SK-N-SH treated with all-trans-retinoic acid at 6 μM for 48 hours (cell line): ENCODE data around the gene PSD2.

Experiments
- GLIS3 ChIP-seq: fragments of 250-450 bp; sonication (Bioruptor Pico); IDR thresholded peaks from 2 replicates; pipeline ENCODE4 v1.5.0; 2020; ENCODE audit warnings: mild to moderate bottlenecking, moderate library complexity
- PPARA ChIP-seq: fragments of 250-450 bp; sonication (Bioruptor Pico); IDR thresholded peaks from 2 replicates; pipeline ENCODE4 v1.5.0; 2020; ENCODE audit warnings: mild to moderate bottlenecking, borderline replicate concordance
- RARB ChIP-seq: fragments of 250-450 bp; sonication (Bioruptor Pico); IDR thresholded peaks from 2 replicates; pipeline ENCODE4 v1.8.0; 2021; ENCODE audit warnings: mild to moderate bottlenecking, moderate library complexity
- SNAI2 ChIP-seq: fragments of 250-450 bp; sonication (Bioruptor Pico); IDR thresholded peaks from 2 replicates; pipeline ENCODE4 v1.5.0; 2020; ENCODE audit warnings: mild to moderate bottlenecking, moderate library complexity
- ZC3H10 ChIP-seq: fragments of 250-450 bp; sonication (Bioruptor Pico); IDR thresholded peaks from 2 replicates; pipeline ENCODE4 v1.5.1; 2021; ENCODE audit warnings: mild to moderate bottlenecking, moderate library complexity
- ZFP3 ChIP-seq: fragments of 250-450 bp; sonication (Bioruptor Pico); IDR thresholded peaks from 2 replicates; pipeline ENCODE4 v1.5.0; 2020; ENCODE audit warnings: mild to moderate bottlenecking, moderate library complexity
- ZNF70 ChIP-seq: fragments of 450-650 bp; formaldehyde crosslinking; IDR thresholded peaks from 2 replicates; pipeline ENCODE4 v1.5.0; 2020; ENCODE audit warnings: mild to moderate bottlenecking, moderate library complexity
- TF ChIP-seq, protein P1 (sequence below): fragments of 250-450 bp; sonication (Bioruptor Pico); IDR thresholded peaks from 2 replicates; pipeline ENCODE4 v1.5.1; 2020; ENCODE audit warnings: low read depth, mild to moderate bottlenecking, moderate library complexity
- TF ChIP-seq, protein P2 (sequence below): fragments of 250-450 bp; sonication (Bioruptor Pico); IDR thresholded peaks from 2 replicates; pipeline ENCODE4 v1.8.0; 2021; ENCODE audit warnings: low read depth, mild to moderate bottlenecking, moderate library complexity, borderline replicate concordance
- TF ChIP-seq, protein P3 (sequence below): fragments of 250-450 bp; sonication (Bioruptor Pico); IDR thresholded peaks from 2 replicates; pipeline ENCODE4 v1.8.0; 2020; ENCODE audit warnings: mild to moderate bottlenecking, moderate library complexity, borderline replicate concordance

DNA sequence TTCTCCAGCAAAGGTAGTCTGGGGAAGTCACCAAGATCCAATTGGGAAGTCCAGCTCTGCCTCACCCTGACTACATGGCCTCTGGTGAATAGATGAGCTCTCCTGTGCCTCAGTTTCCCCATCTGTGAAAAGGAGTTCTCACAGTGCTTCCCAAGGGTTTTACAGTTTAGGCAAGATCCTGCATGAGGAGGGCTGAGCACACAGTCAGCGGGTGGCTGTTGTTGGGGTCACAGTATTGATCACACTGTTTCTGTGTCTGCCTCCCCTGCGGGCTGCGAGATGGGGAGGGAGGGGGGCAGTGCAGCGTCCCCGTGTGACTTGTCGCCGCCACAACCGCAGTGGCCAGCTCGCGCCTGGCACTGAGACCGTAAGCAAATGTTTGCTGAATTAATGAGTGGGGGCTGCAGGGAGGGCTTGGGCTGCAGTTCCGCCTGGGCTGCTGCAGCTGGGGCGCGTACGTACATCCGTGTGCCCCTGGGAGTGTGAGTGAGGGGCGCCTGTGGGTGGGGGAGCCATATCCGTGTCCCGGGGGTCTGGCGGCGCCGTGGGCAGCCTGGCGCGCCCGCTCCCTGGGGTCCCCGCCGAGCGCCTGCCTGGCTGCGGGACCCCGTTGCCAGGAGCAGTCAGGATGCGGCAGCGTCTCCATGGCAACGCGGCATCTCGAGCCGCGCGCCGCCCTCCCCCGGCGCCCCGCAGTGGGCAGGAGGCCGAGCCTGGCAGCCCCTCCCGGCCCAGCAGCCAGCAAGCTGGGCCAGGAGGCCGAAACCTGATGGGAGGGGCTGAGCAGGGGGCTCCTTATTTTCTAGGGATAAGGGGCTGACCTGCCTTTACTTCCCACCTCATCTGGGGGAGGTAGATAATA lies 31.4 kb upstream of the PSD2 start:
- TF ChIP-seq ZFP3 (CRISPR knock-in tag) = no peak
- TF ChIP-seq, protein P1, sequence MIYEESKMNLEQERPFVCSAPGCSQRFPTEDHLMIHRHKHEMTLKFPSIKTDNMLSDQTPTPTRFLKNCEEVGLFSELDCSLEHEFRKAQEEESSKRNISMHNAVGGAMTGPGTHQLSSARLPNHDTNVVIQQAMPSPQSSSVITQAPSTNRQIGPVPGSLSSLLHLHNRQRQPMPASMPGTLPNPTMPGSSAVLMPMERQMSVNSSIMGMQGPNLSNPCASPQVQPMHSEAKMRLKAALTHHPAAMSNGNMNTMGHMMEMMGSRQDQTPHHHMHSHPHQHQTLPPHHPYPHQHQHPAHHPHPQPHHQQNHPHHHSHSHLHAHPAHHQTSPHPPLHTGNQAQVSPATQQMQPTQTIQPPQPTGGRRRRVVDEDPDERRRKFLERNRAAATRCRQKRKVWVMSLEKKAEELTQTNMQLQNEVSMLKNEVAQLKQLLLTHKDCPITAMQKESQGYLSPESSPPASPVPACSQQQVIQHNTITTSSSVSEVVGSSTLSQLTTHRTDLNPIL (CRISPR knock-in tag) = no peak
- TF ChIP-seq, protein P2, sequence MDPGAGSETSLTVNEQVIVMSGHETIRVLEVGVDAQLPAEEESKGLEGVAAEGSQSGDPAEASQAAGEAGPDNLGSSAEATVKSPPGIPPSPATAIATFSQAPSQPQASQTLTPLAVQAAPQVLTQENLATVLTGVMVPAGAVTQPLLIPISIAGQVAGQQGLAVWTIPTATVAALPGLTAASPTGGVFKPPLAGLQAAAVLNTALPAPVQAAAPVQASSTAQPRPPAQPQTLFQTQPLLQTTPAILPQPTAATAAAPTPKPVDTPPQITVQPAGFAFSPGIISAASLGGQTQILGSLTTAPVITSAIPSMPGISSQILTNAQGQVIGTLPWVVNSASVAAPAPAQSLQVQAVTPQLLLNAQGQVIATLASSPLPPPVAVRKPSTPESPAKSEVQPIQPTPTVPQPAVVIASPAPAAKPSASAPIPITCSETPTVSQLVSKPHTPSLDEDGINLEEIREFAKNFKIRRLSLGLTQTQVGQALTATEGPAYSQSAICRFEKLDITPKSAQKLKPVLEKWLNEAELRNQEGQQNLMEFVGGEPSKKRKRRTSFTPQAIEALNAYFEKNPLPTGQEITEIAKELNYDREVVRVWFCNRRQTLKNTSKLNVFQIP = no peak
- TF ChIP-seq, protein P3, sequence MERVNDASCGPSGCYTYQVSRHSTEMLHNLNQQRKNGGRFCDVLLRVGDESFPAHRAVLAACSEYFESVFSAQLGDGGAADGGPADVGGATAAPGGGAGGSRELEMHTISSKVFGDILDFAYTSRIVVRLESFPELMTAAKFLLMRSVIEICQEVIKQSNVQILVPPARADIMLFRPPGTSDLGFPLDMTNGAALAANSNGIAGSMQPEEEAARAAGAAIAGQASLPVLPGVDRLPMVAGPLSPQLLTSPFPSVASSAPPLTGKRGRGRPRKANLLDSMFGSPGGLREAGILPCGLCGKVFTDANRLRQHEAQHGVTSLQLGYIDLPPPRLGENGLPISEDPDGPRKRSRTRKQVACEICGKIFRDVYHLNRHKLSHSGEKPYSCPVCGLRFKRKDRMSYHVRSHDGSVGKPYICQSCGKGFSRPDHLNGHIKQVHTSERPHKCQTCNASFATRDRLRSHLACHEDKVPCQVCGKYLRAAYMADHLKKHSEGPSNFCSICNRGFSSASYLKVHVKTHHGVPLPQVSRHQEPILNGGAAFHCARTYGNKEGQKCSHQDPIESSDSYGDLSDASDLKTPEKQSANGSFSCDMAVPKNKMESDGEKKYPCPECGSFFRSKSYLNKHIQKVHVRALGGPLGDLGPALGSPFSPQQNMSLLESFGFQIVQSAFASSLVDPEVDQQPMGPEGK = no peak
- TF ChIP-seq PPARA = no peak
- no peak for TF ChIP-seq ZNF70 (CRISPR knock-in tag)
- no peak for TF ChIP-seq GLIS3 (CRISPR knock-in tag)
- TF ChIP-seq SNAI2 (CRISPR knock-in tag) = no peak
- no peak for TF ChIP-seq RARB (CRISPR knock-in tag)
- no peak for TF ChIP-seq ZC3H10
